HG03378 (cell line): ENCODE results near the gene DPYD.
A peak's percentile ranks its signal among the peaks of the same experiment; 100 is the strongest.

Source experiments
- ATAC-seq: cut with Tn5 transposase; IDR thresholded peaks from one replicate; pipeline ENCODE4 v1.9.1; 2021; ENCODE audit warnings: mild to moderate bottlenecking, moderate library complexity; ENCODE audit not compliant: unreplicated experiment

The DPYD gene

DNA sequence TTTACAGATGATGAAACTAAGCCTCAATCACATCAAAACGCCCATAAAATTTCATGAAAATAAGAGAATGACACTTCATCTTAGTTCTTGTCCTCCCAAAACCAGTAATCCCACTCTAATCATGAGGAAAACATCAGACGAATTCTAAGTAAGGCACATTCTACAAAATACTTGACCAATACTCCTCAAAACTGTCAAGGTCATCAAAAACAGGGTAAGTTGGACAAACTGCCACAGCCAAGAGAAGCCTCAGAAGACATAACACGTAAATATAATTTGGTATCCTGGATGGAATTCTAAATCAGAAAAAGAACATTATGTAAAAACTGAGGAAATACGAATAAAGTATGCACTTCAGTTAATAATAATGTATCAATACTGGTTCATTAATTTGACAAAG lies 128.2 kb downstream of the DPYD start:
- no peak for ATAC-seq

DNA sequence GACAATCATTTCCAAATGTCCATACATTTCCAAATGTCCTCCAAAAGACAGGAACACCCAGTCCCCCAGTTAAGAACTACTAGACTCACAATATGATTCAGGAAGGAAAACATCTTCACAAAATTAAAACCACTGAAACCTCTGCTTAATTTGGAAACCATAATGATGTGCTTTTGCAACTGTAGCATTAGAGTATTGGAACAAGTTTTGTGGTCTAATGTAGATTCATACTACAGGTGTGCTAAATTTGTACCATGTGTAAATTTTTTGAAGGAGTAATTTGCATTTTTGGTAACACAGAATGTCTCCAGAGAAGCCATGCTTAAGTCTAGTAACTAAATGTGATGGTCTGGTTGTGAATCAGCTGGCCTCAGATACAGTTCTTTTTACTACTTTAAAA lies 129.6 kb downstream of the DPYD start:
- peak; percentile 83 for ATAC-seq

DNA sequence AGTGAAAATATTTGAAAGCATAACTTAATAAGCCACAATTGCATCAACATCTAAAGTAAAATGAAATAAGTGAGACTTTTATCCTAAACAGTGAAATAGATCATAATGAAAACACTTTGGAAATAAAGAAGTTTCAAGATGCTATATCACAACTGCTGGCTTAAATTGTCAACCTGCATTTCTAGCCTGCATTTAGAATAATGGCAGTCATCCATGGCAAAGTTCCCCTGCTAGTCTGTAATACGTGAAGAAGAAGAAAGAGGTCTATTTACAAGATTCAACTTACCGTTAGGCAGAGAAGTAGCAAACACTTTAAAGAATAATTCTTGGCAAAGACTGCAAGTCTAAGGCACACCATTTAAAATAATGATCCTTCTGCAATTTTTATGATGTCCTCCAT lies 133.6 kb downstream of the DPYD start:
- ATAC-seq = no peak

DNA sequence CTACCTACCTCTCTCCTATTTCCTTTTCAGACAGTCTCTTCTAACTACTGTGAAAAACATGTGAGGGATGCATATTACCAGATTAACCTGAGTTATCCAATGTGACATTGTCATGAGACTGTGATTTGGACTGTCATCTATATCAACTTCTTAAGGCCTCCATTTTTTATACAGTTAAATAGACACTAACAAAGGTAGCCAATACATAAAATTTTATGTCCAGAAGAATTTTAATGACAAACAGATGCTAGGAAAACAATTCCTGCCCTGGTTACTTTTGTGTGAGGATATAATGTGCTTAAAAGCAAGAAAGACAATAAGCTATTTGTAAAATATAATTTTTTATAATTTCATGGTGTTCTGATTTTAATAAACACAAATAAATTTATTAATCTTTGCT lies 136.2 kb downstream of the DPYD start:
- no peak for ATAC-seq

DNA sequence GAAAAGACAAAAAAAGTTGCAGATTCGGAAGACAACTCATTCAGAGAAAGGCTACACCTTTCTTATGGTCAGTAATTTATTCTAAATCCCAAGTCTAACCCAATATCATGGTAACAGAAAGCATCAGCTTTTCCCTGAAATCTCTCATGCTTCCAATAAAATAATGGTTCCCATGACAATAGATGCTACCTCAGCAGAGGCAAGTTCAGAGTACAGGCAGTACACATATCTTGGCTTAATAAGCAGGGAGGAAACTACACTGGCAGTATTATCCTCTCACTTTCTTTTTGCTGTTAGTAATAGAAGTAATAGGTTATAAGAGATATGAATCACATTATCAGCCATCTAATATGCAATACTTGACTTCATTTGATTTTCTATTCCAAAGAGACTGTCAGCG lies 137.1 kb downstream of the DPYD start:
- ATAC-seq = no peak

DNA sequence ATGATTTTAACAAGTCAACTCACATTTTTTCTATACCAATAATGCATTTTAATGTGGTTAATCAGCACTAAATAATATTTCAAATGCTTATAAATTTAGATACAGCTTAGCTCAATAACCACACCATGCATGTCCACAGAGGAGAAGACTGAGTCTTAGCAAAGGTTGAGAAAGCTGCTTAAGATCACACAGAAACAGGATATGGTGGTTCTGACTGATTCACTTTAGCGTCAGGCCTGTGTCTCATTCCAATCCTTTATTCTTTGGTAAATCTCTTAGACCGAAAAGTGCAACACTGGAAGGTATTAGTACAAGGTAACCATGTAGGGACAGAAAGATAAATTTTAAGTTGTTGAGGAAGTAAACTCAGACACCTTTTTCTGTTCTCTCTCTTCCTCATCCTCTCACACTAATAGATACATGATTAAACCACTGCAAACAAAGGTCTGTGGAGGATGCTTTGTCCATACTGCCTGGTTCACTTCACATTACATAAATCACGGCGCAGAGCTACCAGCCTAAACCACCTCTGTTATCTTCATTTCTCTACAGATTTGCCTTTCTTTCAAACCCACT lies 139.0 kb downstream of the DPYD start:
- no peak for ATAC-seq

DNA sequence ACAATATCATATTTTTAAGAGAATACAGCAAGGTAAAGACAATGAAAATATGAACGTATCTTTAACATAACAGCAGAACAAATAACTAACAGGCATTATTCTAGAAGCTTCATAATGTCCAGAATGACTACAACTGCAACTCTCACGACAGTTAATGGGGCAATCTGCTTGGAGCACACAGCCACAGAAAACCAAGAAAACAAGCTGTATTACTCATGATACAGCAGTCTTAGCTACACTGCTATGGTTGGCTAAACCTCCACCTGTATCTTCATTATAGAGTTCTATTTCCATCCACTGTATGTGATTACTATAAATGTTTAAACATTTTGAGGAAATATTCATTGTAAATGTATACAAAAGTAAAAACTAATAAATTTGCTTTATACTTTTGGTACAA lies 139.9 kb downstream of the DPYD start:
- ATAC-seq = no peak

DNA sequence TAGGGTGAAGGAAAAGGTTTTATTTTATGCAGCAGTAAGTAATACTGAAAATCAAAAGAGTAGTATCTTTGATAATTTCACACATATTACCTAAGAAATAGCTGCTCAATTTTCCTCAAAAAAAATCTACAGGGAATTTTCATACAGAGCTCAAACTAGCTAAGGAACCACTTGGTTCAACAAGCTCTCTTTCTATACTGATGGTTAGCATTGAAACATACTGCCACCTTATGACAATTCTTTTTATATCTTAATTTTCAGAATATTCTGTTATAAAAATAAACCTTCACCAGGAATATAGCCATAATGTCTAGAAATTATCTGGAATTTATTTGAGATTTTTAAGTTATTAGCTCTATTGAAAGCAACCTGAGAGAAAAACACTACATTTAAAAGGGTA lies 142.1 kb downstream of the DPYD start:
- no peak for ATAC-seq

DNA sequence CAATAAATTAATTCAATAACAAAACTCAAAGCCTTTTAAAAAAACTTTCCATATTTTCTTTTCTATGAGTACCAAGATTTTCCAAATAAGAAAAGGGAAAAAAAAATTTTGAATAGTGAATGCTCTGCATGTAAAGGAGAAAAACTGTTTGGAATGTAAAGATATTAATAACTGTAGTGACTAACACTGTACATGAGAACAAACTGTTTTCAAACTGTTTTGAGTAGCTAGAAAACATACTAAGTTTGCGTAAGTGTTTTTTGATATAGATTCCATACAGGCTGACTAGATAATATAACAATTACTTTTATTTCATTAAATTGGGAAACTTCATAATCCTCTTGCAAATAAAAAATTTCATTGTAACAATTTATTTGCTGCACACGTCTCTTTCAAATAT lies 150.5 kb downstream of the DPYD start:
- ATAC-seq = no peak

DNA sequence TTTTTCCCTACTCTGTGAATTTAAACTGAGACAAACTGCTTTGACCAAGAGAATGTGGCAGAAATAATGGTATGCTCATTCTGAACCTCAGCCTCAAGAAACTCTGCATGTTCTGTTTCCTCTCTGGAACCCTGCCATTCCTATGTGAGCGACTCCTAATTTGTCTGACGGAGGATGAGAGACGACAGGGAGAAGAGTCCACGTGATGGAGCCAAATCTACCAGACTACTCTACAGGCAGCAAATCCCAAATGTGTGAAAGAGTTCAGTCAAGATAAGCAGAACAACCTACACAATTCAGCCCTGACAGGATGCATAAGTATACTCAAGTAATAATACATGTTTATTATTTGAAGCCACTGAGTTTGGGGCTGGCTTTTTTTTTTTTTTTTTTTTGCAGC lies 153.5 kb downstream of the DPYD start:
- ATAC-seq = no peak

DNA sequence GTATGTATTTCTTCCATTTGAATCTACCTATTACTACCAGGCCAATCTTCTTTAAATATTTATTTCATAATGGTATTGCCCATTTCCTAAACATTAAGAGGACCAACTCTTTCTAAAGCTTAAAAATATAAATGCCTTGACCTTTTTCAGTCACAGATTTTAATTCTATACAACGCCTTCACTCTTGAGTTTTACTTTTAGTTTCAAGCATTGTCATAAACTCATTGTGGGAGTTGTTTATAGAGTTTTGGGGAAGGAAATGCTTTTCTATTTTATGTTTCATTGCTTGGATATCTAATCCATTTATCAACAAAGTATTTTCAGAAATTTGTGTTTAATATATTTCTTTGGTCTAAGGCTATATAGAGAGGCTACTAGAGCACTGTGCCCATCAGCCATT lies 155.8 kb downstream of the DPYD start:
- no peak for ATAC-seq

DNA sequence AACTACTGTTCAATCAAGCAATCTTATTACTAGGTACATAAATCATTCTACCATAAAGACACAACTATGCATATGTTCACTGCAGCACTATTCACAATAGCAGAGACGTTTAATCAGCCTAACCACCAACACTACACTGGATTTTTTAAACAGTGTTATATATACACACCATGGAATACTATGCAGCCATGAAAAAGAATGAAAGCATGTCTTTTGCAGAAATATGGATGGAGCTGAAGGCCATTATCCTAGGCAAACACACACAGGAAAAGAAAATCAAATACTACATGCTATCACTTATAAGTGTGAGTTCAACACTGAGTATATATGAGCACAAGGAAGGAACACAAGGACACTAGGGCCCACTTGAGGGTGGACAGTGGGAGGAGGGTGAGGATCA lies 159.2 kb downstream of the DPYD start:
- no peak for ATAC-seq

DNA sequence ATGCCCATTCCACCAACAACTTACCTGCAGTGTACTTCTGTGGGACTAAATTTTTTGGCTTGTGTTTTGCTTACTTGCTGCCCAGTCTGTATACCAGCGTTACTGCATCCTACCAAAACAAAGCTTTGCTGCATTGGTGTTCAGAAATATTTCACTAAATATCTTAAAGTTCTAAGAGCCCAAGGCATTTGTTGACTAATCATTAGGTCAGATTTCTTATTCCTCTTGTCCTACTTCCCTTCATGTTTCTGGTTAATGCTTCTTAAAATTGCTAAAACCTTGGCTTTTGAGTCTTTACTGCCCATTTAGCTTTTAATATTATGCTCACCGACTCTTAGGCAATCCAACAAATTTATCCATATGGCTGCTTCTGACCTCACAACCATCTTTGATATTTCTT lies 161.8 kb downstream of the DPYD start:
- no peak for ATAC-seq

DNA sequence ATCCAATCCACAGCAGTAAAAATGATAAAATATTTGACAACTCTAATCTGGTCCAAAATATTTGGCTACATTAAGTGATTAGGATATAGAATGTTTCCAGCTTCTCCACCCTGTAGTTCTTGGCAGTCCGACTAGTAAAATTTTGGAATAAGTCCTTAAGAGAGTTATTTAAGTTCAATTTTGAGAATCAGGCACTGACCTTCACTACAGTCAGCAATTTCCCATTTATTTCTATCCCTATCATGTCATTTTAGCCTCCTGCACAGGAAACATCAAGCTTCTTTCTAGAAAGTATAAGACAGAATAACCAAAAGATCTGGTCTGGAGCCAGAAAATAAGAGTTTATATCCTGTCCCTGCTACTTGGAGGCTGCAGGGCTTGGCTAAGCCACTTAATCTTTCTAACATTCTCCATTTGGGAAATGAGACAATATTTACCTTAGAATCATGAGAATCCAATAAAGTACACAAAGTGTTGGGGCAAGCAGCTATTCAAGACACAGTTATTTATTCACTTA lies 162.2 kb downstream of the DPYD start:
- no peak for ATAC-seq

DNA sequence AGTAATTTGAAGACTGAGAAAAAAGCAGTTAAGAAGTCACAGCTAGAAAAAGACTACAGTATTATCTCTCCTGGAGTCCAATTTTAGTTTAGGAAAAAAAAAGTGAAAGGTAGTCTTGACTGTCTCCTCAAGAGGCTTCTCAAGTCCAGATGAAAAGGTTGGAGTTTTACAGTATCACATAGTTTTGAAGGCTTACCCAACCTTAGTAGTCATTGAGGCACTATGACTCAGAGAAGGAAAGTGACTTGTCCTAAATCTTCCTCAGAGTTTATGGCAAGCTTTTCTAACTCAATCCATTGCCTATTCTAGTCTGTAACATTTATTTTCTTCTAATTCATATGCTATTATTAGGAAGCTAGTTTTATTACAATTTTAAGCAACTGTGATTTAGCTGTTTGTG lies 174.9 kb downstream of the DPYD start:
- ATAC-seq = no peak

DNA sequence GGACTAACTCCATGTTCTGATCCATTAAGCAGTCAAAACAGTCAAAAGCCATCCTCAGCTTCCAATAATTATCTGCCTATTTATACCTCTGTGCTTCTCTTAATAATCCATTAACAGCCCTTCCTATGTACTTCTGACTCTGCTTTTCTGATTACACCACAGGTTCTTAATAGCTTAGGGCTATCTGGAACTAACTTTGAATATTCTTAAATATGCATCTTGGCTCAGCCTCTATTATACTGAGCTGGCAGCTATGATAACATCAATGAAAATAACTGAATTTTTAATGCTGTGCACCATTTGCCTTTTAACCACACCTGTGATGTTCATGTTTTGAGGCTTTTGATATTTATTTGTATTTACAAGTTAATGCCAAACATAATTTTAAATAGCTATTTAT lies 175.9 kb downstream of the DPYD start:
- ATAC-seq = no peak

DNA sequence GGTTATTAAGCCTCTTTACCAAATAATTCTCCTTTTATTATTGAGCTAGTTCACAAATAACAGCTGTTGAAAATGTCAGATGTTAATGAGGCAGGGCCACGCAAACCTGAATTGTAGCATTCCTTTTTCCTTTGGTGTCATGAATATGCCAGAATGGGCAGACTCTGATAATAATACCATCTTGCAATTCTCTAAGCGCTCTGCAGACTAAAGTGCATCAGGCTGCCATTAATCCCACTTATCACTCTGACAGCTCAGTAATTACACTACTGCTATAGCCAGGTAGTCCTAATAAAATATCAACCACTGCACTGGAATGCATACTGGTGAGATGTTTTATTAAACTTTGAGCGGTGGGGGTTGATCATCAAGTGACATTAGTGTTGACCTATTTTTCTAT lies 177.7 kb downstream of the DPYD start:
- ATAC-seq = no peak

DNA sequence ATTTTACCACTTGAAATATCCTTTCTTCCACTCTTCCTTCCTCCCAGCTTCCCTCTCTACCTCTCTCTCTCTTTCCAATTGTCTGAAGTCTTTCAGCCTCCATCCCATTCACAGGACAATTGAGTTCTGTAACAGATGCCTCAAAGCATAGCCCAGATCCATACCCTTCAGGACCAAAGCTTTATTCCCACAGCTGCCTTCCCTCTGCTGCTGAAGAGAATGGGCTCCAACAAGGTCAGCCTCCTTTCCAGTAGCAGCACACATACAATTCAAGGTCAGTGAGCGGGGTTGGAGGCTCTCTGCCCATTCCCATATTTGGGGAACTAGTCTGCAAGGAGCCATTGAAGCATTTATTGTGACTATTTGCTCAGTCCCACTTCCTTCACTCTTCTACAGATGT lies 179.9 kb downstream of the DPYD start:
- no peak for ATAC-seq

DNA sequence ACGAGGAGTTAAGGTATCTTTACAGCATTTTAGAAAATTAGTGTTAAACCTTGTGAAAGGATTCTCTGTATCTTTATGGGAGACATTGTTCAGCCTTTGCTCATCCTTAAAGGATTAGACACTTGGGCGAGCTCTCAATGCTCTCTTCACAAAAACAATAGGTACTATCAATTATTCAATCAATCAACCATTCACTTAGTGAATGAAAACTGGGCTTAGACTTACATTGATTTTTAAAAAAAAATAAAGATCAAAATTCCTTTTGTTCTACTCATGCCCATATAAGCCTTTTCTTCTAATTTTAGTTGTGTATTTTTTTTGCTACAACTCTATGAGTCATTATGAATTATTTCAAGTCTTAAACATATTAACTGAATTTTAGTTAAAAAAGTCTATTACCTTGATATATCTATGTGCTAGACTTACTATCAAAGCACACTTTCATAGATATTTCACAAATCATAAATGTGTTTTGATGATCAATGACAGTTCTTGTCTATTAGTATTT lies 181.2 kb downstream of the DPYD start:
- no peak for ATAC-seq

DNA sequence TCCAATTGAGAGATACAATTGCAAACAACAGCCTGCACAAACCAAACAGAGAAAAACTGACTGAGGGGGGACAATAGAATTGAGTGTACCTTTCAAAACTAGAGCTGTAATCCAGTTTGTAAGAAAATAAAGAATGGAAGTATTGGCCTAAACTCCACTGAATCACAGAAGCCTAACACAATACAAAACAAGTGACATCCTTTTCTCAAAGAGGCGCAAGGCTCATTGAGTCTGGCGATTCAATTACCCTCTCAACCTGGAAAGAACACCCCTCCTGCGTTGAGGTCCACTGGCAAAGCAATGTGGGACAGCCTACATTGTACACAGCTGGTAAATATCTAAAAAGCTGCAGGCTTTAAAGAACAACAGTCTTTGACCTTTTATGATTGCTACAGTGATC lies 182.6 kb downstream of the DPYD start:
- no peak for ATAC-seq

DNA sequence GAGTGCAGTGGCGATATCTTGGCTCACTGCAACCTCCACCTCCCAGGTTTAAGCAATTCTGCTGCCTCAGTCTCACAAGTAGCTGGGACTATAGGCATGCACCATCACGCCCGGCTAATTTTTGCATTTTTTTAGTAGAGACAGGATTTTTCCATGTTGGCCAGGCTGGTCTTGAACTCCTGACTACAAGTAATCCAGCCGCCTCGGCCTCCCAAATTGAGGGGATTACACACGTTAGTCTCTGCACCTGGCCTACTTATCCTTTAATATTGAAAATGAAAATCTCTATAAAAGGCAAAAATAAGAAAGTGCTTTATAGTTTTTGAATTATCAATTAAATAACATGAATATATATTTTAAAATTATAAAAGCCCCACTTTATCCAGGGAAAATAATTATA lies 190.6 kb downstream of the DPYD start:
- no peak for ATAC-seq

DNA sequence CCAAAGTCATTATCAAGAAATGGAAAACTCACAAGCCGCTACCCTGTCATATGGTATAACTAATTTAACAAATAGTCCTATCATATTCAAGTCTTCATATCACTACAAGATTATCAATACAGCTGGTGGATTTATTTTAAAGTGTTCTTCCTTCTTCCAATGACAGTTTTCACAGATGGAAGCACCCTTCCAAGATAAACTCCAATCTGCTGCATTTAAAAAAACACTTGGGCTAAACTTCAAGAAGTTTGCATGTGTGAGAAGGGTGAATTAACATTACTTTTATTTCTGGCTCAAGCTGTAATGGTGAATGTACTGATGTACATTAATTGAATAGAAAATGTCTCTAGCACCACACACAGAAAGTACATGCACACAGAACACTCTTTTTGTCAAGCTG lies 192.4 kb downstream of the DPYD start:
- ATAC-seq = no peak

DNA sequence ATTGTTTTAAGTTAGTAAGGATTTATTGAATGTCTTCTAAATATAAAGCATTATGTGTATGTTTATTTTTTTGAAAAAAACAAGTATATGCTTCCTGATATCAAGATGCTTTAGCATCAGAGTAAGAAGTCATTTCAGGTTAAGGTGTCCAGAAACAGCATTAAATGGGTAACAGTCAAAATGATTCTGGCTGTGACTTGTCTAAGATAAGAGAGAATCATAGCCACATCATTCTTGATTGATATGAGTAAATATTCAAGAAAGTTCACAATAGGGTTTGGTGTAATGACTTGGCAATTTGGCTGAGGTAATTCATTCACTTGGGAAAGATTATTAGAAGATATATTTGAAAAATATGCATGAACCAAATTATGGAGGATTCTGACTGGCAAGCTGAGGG lies 193.8 kb downstream of the DPYD start:
- ATAC-seq = no peak
